IPS-18a (cell line): Measurements from ENCODE around the gene LRRC3B.

Experiments used
- H3K27ac ChIP-seq: one replicate; pipeline ENCODE4 v1.5.1; 2013; ENCODE audit warnings: low read length
- H3K27me3 ChIP-seq: one replicate; pipeline ENCODE4 v1.6.1; 2013; ENCODE audit warnings: mild to moderate bottlenecking, low read length; ENCODE audit not compliant: control insufficient read depth, insufficient read depth
- H3K36me3 ChIP-seq: one replicate; pipeline ENCODE4 v1.6.1; 2013; ENCODE audit warnings: low read depth, low read length; ENCODE audit not compliant: control insufficient read depth
- H3K4me1 ChIP-seq: one replicate; pipeline ENCODE4 v1.6.1; 2013; ENCODE audit warnings: low read depth, low read length; ENCODE audit not compliant: control insufficient read depth
- H3K4me3 ChIP-seq: one replicate; pipeline ENCODE4 v1.5.1; 2013; ENCODE audit warnings: low read length
- H3K9ac ChIP-seq: one replicate; pipeline ENCODE4 v1.6.1; 2013; ENCODE audit warnings: mild to moderate bottlenecking, low read length, moderate library complexity
- H3K9me3 ChIP-seq: one replicate; pipeline ENCODE4 v1.6.1; 2013; ENCODE audit warnings: low read depth, low read length; ENCODE audit not compliant: control insufficient read depth

The LRRC3B gene

GRCh38 chr3:26634601-26635000 is 12.0 kb downstream of the LRRC3B start:
- H3K27me3 ChIP-seq = peaks cover 32% of the 10 kb centered on the region

GRCh38 chr3:26636096-26636727 is 13.6 kb downstream of the LRRC3B start:
- Histone ChIP-seq H3K9me3 (no peaks in the 10 kb centered on the region), H3K4me3 (no peak overlapping the region)

More at GRCh38 chr3:26634601-26635000, 12.0 kb downstream of the LRRC3B start:
- Histone ChIP-seq H3K36me3 (no peaks in the 10 kb centered on the region), H3K9me3 (no peaks in the 10 kb centered on the region), H3K4me1 (peaks cover 1% of the 10 kb centered on the region), H3K4me3 (no peak overlapping the region), H3K9ac (no peak overlapping the region), H3K27ac (no peak overlapping the region)

GRCh38 chr3:26637698-26638097 is 15.1 kb downstream of the LRRC3B start:
- no peaks in the 10 kb centered on the region for H3K36me3 ChIP-seq
- H3K27ac ChIP-seq = no peak overlapping the region
- peaks cover 5% of the 10 kb centered on the region for H3K27me3 ChIP-seq
- no peak overlapping the region for H3K4me3 ChIP-seq
- no peaks in the 10 kb centered on the region for H3K4me1 ChIP-seq
- no peak overlapping the region for H3K9ac ChIP-seq
- H3K9me3 ChIP-seq = no peaks in the 10 kb centered on the region

More at GRCh38 chr3:26636096-26636727, 13.6 kb downstream of the LRRC3B start:
- H3K27me3 ChIP-seq = peaks cover 16% of the 10 kb centered on the region
- H3K9ac ChIP-seq = no peak overlapping the region
- no peaks in the 10 kb centered on the region for H3K36me3 ChIP-seq
- H3K4me1 ChIP-seq = no peaks in the 10 kb centered on the region
- no peak overlapping the region for H3K27ac ChIP-seq

- H3K4me1 ChIP-seq = no peaks in the 10 kb centered on the region
- no peak overlapping the region for H3K4me3 ChIP-seq
- no peak overlapping the region for H3K27ac ChIP-seq
- H3K27me3 ChIP-seq = peaks cover under 1% of the 10 kb centered on the region
- H3K9ac ChIP-seq = no peak overlapping the region
- H3K36me3 ChIP-seq = no peaks in the 10 kb centered on the region
- H3K9me3 ChIP-seq = no peaks in the 10 kb centered on the region
Measured at GRCh38 chr3:26638113-26638512, 15.5 kb downstream of the LRRC3B start.

- Histone ChIP-seq H3K27me3 (no peaks in the 10 kb centered on the region), H3K9me3 (no peaks in the 10 kb centered on the region), H3K36me3 (no peaks in the 10 kb centered on the region), H3K4me1 (no peaks in the 10 kb centered on the region), H3K9ac (no peak overlapping the region), H3K27ac (no peak overlapping the region), H3K4me3 (no peak overlapping the region)
Measured at GRCh38 chr3:26639339-26639738, 16.8 kb downstream of the LRRC3B start.

- H3K27ac ChIP-seq = no peak overlapping the region
- no peak overlapping the region for H3K4me3 ChIP-seq
- no peaks in the 10 kb centered on the region for H3K36me3 ChIP-seq
- H3K9me3 ChIP-seq = no peaks in the 10 kb centered on the region
- no peak overlapping the region for H3K9ac ChIP-seq
- no peaks in the 10 kb centered on the region for H3K4me1 ChIP-seq
- H3K27me3 ChIP-seq = no peaks in the 10 kb centered on the region
Measured at GRCh38 chr3:26647078-26647477, 24.5 kb downstream of the LRRC3B start.

GRCh38 chr3:26648461-26648860 is 25.9 kb downstream of the LRRC3B start:
- Histone ChIP-seq H3K27ac (no peak overlapping the region), H3K9ac (no peak overlapping the region)

GRCh38 chr3:26652164-26652563 is 29.6 kb downstream of the LRRC3B start:
- no peak overlapping the region for H3K4me3 ChIP-seq
- no peak overlapping the region for H3K27ac ChIP-seq
- no peaks in the 10 kb centered on the region for H3K27me3 ChIP-seq
- no peaks in the 10 kb centered on the region for H3K4me1 ChIP-seq
- no peak overlapping the region for H3K9ac ChIP-seq
- H3K9me3 ChIP-seq = no peaks in the 10 kb centered on the region
- no peaks in the 10 kb centered on the region for H3K36me3 ChIP-seq

More at GRCh38 chr3:26648461-26648860, 25.9 kb downstream of the LRRC3B start:
- no peaks in the 10 kb centered on the region for H3K27me3 ChIP-seq
- no peaks in the 10 kb centered on the region for H3K9me3 ChIP-seq
- no peaks in the 10 kb centered on the region for H3K4me1 ChIP-seq
- no peaks in the 10 kb centered on the region for H3K36me3 ChIP-seq
- no peak overlapping the region for H3K4me3 ChIP-seq

- H3K4me3 ChIP-seq = no peak overlapping the region
- no peak overlapping the region for H3K9ac ChIP-seq
- no peaks in the 10 kb centered on the region for H3K27me3 ChIP-seq
- no peaks in the 10 kb centered on the region for H3K36me3 ChIP-seq
- H3K4me1 ChIP-seq = peaks cover 6% of the 10 kb centered on the region
- H3K27ac ChIP-seq = no peak overlapping the region
- H3K9me3 ChIP-seq = no peaks in the 10 kb centered on the region
Measured at GRCh38 chr3:26653811-26654425, 31.3 kb downstream of the LRRC3B start.

- no peak overlapping the region for H3K27ac ChIP-seq
- no peak overlapping the region for H3K4me3 ChIP-seq
- H3K4me1 ChIP-seq = peaks cover 11% of the 10 kb centered on the region
- no peaks in the 10 kb centered on the region for H3K36me3 ChIP-seq
- no peaks in the 10 kb centered on the region for H3K27me3 ChIP-seq
- H3K9ac ChIP-seq = no peak overlapping the region
- H3K9me3 ChIP-seq = no peaks in the 10 kb centered on the region
Measured at GRCh38 chr3:26655231-26655630, 32.7 kb downstream of the LRRC3B start.

GRCh38 chr3:26657348-26657976 is 34.9 kb downstream of the LRRC3B start:
- Histone ChIP-seq H3K9ac (no peak overlapping the region), H3K4me1 (peaks cover 11% of the 10 kb centered on the region), H3K27me3 (no peaks in the 10 kb centered on the region), H3K4me3 (no peak overlapping the region), H3K36me3 (no peaks in the 10 kb centered on the region), H3K9me3 (no peaks in the 10 kb centered on the region), H3K27ac (no peak overlapping the region)

- H3K36me3 ChIP-seq = no peaks in the 10 kb centered on the region
- no peak overlapping the region for H3K27ac ChIP-seq
- H3K9me3 ChIP-seq = no peaks in the 10 kb centered on the region
- H3K9ac ChIP-seq = no peak overlapping the region
- H3K27me3 ChIP-seq = no peaks in the 10 kb centered on the region
- no peak overlapping the region for H3K4me3 ChIP-seq
- no peaks in the 10 kb centered on the region for H3K4me1 ChIP-seq
Measured at GRCh38 chr3:26668171-26668570, 45.6 kb downstream of the LRRC3B start.
